Panc1 (cell line): ENCODE measurements around the gene MRPL21.

Source experiments
- SIN3A ChIP-seq: IDR thresholded peaks from 2 replicates; pipeline ENCODE4 v1.6.1; 2012; ENCODE audit warnings: low read depth, mild to moderate bottlenecking, low read length, moderate library complexity, borderline replicate concordance; ENCODE audit not compliant: insufficient read depth
- TF ChIP-seq, protein P1 (sequence below): fragments of 450-650 bp; IDR thresholded peaks from 2 replicates; pipeline ENCODE4 v1.5.1; 2017; ENCODE audit warnings: mild to moderate bottlenecking

- TF ChIP-seq, protein P1, sequence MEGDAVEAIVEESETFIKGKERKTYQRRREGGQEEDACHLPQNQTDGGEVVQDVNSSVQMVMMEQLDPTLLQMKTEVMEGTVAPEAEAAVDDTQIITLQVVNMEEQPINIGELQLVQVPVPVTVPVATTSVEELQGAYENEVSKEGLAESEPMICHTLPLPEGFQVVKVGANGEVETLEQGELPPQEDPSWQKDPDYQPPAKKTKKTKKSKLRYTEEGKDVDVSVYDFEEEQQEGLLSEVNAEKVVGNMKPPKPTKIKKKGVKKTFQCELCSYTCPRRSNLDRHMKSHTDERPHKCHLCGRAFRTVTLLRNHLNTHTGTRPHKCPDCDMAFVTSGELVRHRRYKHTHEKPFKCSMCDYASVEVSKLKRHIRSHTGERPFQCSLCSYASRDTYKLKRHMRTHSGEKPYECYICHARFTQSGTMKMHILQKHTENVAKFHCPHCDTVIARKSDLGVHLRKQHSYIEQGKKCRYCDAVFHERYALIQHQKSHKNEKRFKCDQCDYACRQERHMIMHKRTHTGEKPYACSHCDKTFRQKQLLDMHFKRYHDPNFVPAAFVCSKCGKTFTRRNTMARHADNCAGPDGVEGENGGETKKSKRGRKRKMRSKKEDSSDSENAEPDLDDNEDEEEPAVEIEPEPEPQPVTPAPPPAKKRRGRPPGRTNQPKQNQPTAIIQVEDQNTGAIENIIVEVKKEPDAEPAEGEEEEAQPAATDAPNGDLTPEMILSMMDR = no peak
- TF ChIP-seq SIN3A = no peak
Measured at GRCh38 chr11:68852628-68853027, 51.0 kb downstream of the MRPL21 start.
